SIG-M5 treated with dmso at 0.1 percent for 504 hours (cell line): Measurements from ENCODE around the gene NCF4.
A peak's percentile ranks its signal among the peaks of the same experiment; 100 is the strongest.

Experiments
- DNase-seq: peaks from one replicate; lab custom pipeline; 2025; ENCODE audit not compliant: unreplicated experiment; lab: John Stamatoyannopoulos, UW

Gene NCF4

GRCh38 chr22:36864454-36865215 lies 3.8 kb downstream of the NCF4 start:
- DNase-seq, result peak; percentile 15

DNA sequence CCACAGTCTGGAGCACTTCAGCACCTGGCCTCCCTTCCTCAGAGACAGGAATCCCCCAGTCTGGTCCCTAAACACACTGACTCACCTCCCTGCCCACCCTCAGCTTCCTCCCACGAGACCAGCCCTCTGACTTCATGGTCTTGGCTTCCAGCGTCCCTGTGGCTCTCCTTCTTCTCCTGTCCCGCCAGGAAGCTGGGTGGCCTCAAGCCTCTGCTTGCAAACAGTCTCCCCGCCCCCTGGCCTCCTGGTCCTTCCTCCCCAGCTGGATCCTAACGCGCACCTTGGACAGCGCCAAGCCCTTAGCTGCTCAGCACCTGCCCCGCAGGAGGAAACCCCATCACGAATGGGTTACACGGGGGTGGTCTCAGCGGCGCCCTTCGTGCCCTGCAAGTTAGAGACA lies 4.5 kb downstream of the NCF4 start:
- DNase-seq, result no peak

GRCh38 chr22:36867695-36868094 lies 6.9 kb downstream of the NCF4 start:
- no peak for DNase-seq

DNA sequence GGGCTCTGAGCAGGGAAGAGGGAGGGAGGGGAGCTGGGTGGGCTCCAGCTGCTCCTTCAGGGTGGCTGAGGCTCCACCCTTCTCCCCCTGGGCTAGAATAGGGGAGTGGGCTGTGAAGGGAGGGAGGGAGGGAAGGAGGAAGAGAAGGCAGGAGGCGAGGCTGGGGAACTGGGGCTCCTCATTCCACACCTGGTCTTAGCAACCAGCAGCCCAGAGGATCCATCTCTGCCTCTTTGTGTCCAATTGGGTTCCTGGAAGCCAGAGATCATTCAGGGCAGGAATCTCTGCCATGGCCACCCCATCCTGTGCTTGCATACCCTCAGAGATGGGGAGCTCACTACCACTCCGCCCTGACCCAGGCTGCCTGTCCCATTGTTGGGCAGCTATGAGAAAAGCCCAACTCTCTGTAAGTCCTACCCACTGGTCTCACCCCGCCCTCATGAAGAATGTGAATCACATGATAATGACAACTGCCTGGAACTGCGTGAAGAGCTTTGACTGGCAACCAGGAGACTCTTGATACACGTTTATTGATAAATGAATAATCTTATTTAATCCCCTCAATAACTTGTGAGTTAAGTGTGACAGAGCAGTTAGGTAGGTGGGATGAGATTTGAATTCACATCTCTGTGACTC lies 7.9 kb downstream of the NCF4 start:
- no peak for DNase-seq

DNA sequence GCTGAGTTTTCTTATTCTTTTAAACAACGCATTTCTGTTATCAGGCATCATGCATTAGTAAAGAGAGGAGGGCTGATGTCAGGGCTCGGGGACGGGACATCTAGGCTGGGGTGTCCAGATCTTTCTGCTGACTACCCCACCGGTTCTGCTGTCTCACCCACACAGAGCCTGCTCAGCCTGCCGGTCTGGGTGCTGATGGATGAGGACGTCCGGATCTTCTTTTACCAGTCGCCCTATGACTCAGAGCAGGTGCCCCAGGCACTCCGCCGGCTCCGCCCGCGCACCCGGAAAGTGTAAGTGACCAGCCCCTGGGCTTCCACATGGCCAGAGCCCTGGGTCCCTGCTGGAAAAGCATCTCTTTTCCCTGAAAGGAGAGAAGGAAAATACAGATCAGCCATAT lies 9.4 kb downstream of the NCF4 start:
- DNase-seq, result no peak

GRCh38 chr22:36871669-36872081 lies 10.9 kb downstream of the NCF4 start:
- DNase-seq, result no peak

DNA sequence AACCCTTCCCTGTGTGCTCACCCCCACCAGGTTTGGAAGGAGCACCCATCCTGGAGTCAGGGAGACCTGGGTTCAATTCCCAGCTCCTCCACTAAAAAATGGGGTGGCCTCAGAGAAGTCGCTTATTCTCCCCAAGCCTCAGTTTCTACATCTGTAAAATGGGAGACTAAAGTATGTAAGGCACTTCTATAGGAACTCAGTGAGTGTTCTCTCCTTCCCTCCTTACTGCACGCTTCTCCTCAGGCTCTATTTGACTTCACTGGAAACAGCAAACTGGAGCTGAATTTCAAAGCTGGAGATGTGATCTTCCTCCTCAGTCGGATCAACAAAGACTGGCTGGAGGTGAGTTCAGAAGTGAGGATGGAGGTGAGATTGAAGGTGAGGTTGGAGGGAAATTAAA lies 11.3 kb downstream of the NCF4 start:
- no peak for DNase-seq

DNA sequence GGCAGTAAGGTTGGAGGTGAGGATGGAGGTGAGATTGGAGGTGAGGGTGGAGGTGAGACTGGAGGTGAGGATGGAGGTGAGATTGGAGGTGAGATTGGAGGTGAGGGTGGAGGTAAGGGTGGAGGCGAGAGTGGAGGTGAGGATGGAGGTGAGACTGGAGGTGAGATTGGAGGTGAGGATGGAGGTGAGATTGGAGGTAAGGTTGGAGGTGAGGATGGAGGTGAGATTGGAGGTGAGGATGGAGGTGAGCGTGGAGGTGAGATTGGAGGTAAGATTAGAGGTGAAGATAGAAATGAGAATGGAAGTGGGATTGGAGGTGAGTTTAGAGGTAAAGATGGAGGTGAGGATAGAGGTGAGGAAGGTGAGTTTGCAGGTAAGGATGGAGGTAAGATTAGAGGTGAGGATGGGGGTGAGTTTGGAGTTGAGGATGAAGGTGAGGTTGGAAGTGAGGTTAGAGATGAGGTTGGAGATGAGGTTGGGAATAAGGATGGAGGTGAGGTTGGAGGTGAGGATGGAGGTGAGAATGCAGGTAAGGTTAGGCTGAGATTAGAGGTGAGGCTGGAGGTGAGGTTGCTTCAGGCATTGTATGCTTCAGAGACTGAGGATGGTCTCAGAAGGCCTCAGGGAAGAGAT lies 12.2 kb downstream of the NCF4 start:
- no peak for DNase-seq

GRCh38 chr22:36873614-36874308 lies 13.0 kb downstream of the NCF4 start:
- peak; percentile 71 for DNase-seq

GRCh38 chr22:36874309-36874696 lies 13.5 kb downstream of the NCF4 start:
- DNase-seq, result no peak

DNA sequence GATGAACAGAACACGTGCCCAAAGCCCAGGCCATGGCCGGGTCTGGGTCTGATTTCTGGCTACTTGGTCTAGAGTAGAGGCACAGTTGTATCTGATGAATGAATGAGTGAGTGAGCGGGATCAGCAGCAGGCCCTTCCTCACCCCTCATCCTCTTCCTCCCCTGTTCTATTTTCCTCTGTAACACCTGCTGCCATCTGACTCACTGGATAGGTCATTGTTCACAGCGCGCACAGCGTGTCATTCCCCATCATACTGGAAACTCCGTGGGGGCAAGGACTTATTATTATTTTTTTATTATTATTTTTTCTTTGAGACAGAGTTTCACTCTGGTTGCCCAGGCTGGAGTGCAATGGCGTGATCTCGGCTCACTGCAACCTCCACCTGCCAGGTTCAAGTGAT lies 13.9 kb downstream of the NCF4 start:
- no peak for DNase-seq

- DNase-seq, result no peak
These were observed 14.9 kb downstream of the NCF4 start for GRCh38 chr22:36875741-36876140.

DNA sequence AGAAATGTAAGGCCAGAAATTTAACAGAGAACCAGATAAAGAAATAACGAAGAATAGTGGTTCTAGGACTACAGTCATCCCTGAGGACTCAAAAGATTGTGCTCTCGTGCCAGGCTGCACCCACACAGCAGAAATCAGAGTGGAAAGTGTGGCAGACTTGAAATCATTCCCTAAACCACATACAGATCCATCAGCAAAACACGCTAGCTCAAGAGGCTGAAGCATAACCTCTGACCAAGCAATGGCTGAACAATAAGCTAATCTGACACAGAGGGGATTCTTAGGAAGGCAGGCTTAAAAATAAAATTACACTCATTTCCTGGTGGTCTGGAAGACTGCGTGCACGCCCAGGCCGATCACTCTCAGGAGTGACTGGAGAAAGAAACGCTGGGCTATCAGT lies 19.0 kb downstream of the NCF4 start:
- no peak for DNase-seq

GRCh38 chr22:36881504-36882245 lies 20.9 kb downstream of the NCF4 start:
- peak; percentile 53 for DNase-seq

- no peak for DNase-seq
These were observed 23.7 kb downstream of the NCF4 start for GRCh38 chr22:36884349-36885158.

- DNase-seq, result no peak
These were observed 24.7 kb downstream of the NCF4 start for GRCh38 chr22:36885474-36885873.

- DNase-seq, result no peak
These were observed 25.2 kb downstream of the NCF4 start for GRCh38 chr22:36886016-36886415.

DNA sequence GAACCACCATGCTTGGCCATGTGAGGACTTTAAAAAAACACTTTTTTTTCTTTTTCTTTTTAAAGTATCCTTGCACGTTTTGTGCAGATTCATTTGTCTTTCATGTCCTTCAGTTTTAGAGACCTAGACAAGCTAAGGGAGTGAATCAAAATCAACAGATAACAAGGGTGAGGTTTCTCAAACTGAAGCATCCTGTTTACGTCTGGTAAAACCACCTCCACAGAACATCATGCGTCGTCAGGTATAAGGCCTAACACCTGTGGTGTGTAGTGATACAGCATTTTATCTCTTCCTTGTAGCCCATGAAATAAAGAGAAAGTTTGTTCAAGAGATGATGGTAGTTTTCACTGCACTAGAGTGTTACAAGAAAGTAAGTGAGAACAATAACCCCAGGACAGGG lies 26.4 kb downstream of the NCF4 start:
- no peak for DNase-seq

GRCh38 chr22:36891646-36892045 lies 30.8 kb downstream of the NCF4 start:
- no peak for DNase-seq

DNA sequence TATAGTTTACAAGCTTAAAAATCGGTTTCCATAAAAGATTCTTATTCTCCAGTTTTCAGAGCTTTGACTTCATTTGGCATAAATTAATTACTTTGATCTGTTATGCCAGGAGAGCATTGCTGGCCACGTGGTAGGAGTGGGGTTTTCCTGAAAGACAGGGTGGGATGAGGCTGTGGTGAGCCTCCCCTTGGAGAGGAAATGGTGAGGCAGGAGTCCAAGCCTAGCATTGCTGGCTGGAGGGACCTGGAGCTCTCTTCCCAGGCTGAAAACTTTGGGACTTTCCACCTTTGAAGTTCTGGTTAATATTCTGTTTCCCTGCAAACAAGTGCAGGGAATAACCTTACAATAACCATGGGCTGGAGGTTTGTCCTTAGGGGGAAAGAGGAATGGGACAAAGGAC lies 31.5 kb downstream of the NCF4 start:
- DNase-seq, result no peak
